H9 (cell line): ENCODE results near the gene TMEM17. TPM values are rescaled to one million over a fixed set of nuclear protein-coding genes. Genes with fewer than 3 reads are reported as not detected.

ENCODE experiments used
- DNase-seq: peaks from one replicate; pipeline ENCODE4 v3.0.0-alpha.2; 2017
- H2AFZ ChIP-seq: one replicate; pipeline ENCODE4 v1.6.1; 2013; ENCODE audit warnings: mild to moderate bottlenecking, low read length, control low read depth, moderate library complexity
- H2AK5ac ChIP-seq: 2 replicates; pipeline ENCODE4 v1.6.1; 2013; ENCODE audit warnings: low read length, control low read depth, mixed read lengths; ENCODE audit not compliant: insufficient read length
- H2BK120ac ChIP-seq: one replicate; pipeline ENCODE4 v1.6.1; 2013; ENCODE audit warnings: low read depth, mild to moderate bottlenecking, low read length, control low read depth, inconsistent platforms; ENCODE audit not compliant: poor library complexity, severe bottlenecking
- H2BK12ac ChIP-seq: 2 replicates; pipeline ENCODE4 v1.6.1; 2013; ENCODE audit warnings: low read length, control low read depth, mixed read lengths, low read depth; ENCODE audit not compliant: insufficient read length
- H2BK15ac ChIP-seq: 2 replicates; pipeline ENCODE4 v1.6.1; 2013; ENCODE audit warnings: low read depth, low read length, control low read depth
- H2BK20ac ChIP-seq: one replicate; pipeline ENCODE4 v1.6.1; 2013; ENCODE audit warnings: low read depth, mild to moderate bottlenecking, low read length, control low read depth, inconsistent platforms; ENCODE audit not compliant: poor library complexity, severe bottlenecking
- H2BK5ac ChIP-seq: 2 replicates; pipeline ENCODE4 v1.6.1; 2013; ENCODE audit warnings: low read length, control low read depth, mixed read lengths; ENCODE audit not compliant: insufficient read length
- H3K14ac ChIP-seq: 2 replicates; pipeline ENCODE4 v1.6.1; 2013; ENCODE audit warnings: low read length, control low read depth; ENCODE audit not compliant: insufficient read depth
- H3K18ac ChIP-seq: 2 replicates; pipeline ENCODE4 v1.6.1; 2013; ENCODE audit warnings: low read depth, mild to moderate bottlenecking, mixed read lengths, low read length, control low read depth; ENCODE audit not compliant: insufficient read length
- H3K23ac ChIP-seq: 2 replicates; pipeline ENCODE4 v1.6.1; 2013; ENCODE audit warnings: low read length, control low read depth, mixed read lengths, low read depth; ENCODE audit not compliant: insufficient read length
- H3K23me2 ChIP-seq: 2 replicates; pipeline ENCODE4 v1.6.1; 2013; ENCODE audit warnings: low read depth, mild to moderate bottlenecking, mixed read lengths, low read length, control low read depth; ENCODE audit not compliant: insufficient read length, poor library complexity, severe bottlenecking
- H3K27ac ChIP-seq: 2 replicates; pipeline ENCODE4 v1.5.1; 2013; ENCODE audit warnings: low read length, control low read depth, mixed read lengths, low read depth; ENCODE audit not compliant: insufficient read length
- H3K27me3 ChIP-seq: 2 replicates; pipeline ENCODE4 v1.6.1; 2013; ENCODE audit warnings: low read length, control low read depth, inconsistent platforms; ENCODE audit not compliant: insufficient read depth
- H3K4ac ChIP-seq: 2 replicates; pipeline ENCODE4 v1.6.1; 2013; ENCODE audit warnings: low read depth, mild to moderate bottlenecking, control low read depth, inconsistent platforms, low read length, moderate library complexity
- H3K4me1 ChIP-seq: 2 replicates; pipeline ENCODE4 v1.6.1; 2013; ENCODE audit warnings: low read length, control low read depth, inconsistent platforms; ENCODE audit not compliant: insufficient read depth
- H3K4me2 ChIP-seq: 2 replicates; pipeline ENCODE4 v1.6.1; 2013; ENCODE audit warnings: low read length, control low read depth, mixed read lengths; ENCODE audit not compliant: insufficient read length, insufficient read depth
- H3K56ac ChIP-seq: 2 replicates; pipeline ENCODE4 v1.6.1; 2013; ENCODE audit warnings: low read depth, mild to moderate bottlenecking, mixed read lengths, low read length, control low read depth; ENCODE audit not compliant: insufficient read length
- H3K79me1 ChIP-seq: 2 replicates; pipeline ENCODE4 v1.6.1; 2013; ENCODE audit warnings: low read depth, mild to moderate bottlenecking, moderate library complexity, low read length, control low read depth, inconsistent platforms; ENCODE audit not compliant: insufficient read depth, poor library complexity, severe bottlenecking
- H3K79me2 ChIP-seq: 2 replicates; pipeline ENCODE4 v1.6.1; 2013; ENCODE audit warnings: low read length, control low read depth, inconsistent platforms; ENCODE audit not compliant: insufficient read depth
- H3K9ac ChIP-seq: 2 replicates; pipeline ENCODE4 v1.6.1; 2013; ENCODE audit warnings: low read length, control low read depth, mixed read lengths; ENCODE audit not compliant: insufficient read length; ENCODE audit errors: extremely low read depth
- H3K9me3 ChIP-seq: one replicate; pipeline ENCODE4 v1.6.1; 2013; ENCODE audit warnings: low read depth, low read length, inconsistent platforms; ENCODE audit not compliant: control insufficient read depth
- H3T11ph ChIP-seq: one replicate; pipeline ENCODE4 v1.6.1; 2013; ENCODE audit warnings: mild to moderate bottlenecking, low read length, control low read depth, inconsistent platforms
- H4K20me1 ChIP-seq: one replicate; pipeline ENCODE4 v1.6.1; 2013; ENCODE audit not compliant: control insufficient read depth, insufficient read length, insufficient read depth
- H4K5ac ChIP-seq: 2 replicates; pipeline ENCODE4 v1.6.1; 2013; ENCODE audit warnings: low read depth, mild to moderate bottlenecking, mixed read lengths, low read length, control low read depth; ENCODE audit not compliant: insufficient read length
- H4K8ac ChIP-seq: replicated peaks from 2 replicates; pipeline ENCODE4 v1.6.1; 2013; ENCODE audit warnings: low read length, control low read depth, mixed read lengths, low read depth; ENCODE audit not compliant: insufficient read length
- H4K91ac ChIP-seq: 2 replicates; pipeline ENCODE4 v1.6.1; 2013; ENCODE audit warnings: low read depth, mild to moderate bottlenecking, moderate library complexity, mixed read lengths, low read length, control low read depth; ENCODE audit not compliant: insufficient read length
- H3K27ac Mint-ChIP-seq, 3 experiments: 2 replicates in 2 of 3; 3 replicates in 1 of 3; pipeline ENCODE4 v1.8.0; 2020 to 2021; ENCODE audit warnings: mixed read lengths in 3 of 3, mild to moderate bottlenecking in 1 of 3, moderate library complexity in 1 of 3
- H3K27me3 Mint-ChIP-seq: 2 replicates; pipeline ENCODE4 v1.8.0; 2021; ENCODE audit warnings: low read depth, mild to moderate bottlenecking, moderate library complexity, mixed read lengths
- H3K36me3 Mint-ChIP-seq, 3 experiments: 2 replicates in 2 of 3; 3 replicates in 1 of 3; pipeline ENCODE4 v1.8.0; 2020 to 2021; ENCODE audit warnings: low read depth in 3 of 3, mixed read lengths in 3 of 3; ENCODE audit not compliant: insufficient read depth in 1 of 3
- H3K4me1 Mint-ChIP-seq, 2 experiments: 2 replicates each; pipeline ENCODE4 v1.8.0; 2020; ENCODE audit warnings: mixed read lengths in 2 of 2
- H3K4me3 Mint-ChIP-seq, 2 experiments: 2 replicates in 1 of 2; 3 replicates in 1 of 2; pipeline ENCODE4 v1.8.0; 2020 to 2021; ENCODE audit warnings: mild to moderate bottlenecking in 2 of 2, mixed read lengths in 2 of 2, moderate library complexity in 1 of 2
- H3K9me3 Mint-ChIP-seq, 2 experiments: 2 replicates in 1 of 2; 3 replicates in 1 of 2; pipeline ENCODE4 v1.8.0; 2020; ENCODE audit warnings: mild to moderate bottlenecking in 2 of 2, mixed read lengths in 2 of 2, moderate library complexity in 1 of 2
- CTCF ChIP-seq: fragments of 200-600 bp; sonication (generic); conservative IDR thresholded peaks from 3 replicates; pipeline ENCODE4 v1.8.0; 2021; ENCODE audit warnings: antibody characterized with exemption, mild to moderate bottlenecking
- WGBS: extraction: QIAGEN DNeasy Blood & Tissue Kit; methylation state at CpG from one replicate; pipeline ENCODE4 v1.1.7; 2013; ENCODE audit warnings: missing lambda C conversion rate, low lambda C conversion rate, mixed read lengths; ENCODE audit not compliant: insufficient read length; ENCODE audit errors: extremely low coverage; 5-methylcytosine and 5-hydroxymethylcytosine counted together
- total RNA-seq: library from RNA; stranded (reverse); gene quantifications from 2 replicates; pipeline ENCODE4 v1.2.1, GENCODE V29; 2021

The TMEM17 gene
- total RNA-seq, 1 experiment from 2014 or later, result 1.3 TPM

GRCh38 chr2:62474176-62474575 lies 31.8 kb downstream of the TMEM17 start:
- H3K27me3 ChIP-seq, result no peaks in the 10 kb centered on the region
- H3K27ac Mint-ChIP-seq, result no peak overlapping the region
- H4K91ac ChIP-seq, result no peak overlapping the region
- no peaks in the 10 kb centered on the region for H3K36me3 Mint-ChIP-seq
- H4K8ac ChIP-seq, result no peak overlapping the region
- H3K4me2 ChIP-seq, result no peak overlapping the region
- H3K4me3 Mint-ChIP-seq, result no peak overlapping the region
- H3K56ac ChIP-seq, result no peak overlapping the region
- no peaks in the 10 kb centered on the region for H3K79me1 ChIP-seq
- H3K9me3 Mint-ChIP-seq, result no peaks in the 10 kb centered on the region
- no peak for TF ChIP-seq CTCF
- no peak overlapping the region for H3K14ac ChIP-seq
- no peak overlapping the region for H2AFZ ChIP-seq
- H4K5ac ChIP-seq, result no peak overlapping the region
- H3K9me3 ChIP-seq, result no peaks in the 10 kb centered on the region
- no peak overlapping the region for H2BK5ac ChIP-seq
- no peak overlapping the region for H3T11ph ChIP-seq
- no peak overlapping the region for H2BK15ac ChIP-seq
- no CpG with 5 or more reads among the region's 4 CpGs for WGBS
- H3K18ac ChIP-seq, result no peak overlapping the region
- no peak overlapping the region for H2BK20ac ChIP-seq
- H3K4me1 ChIP-seq, result peaks cover 7% of the 10 kb centered on the region; the same call in 1 of the 2 replicates
- no peak overlapping the region for H3K4ac ChIP-seq
- H2AK5ac ChIP-seq, result no peak overlapping the region
- H3K27me3 Mint-ChIP-seq, result no peaks in the 10 kb centered on the region; the same call in none of the 2 replicates
- no peak overlapping the region for H3K23ac ChIP-seq
- no peak overlapping the region for H2BK12ac ChIP-seq
- H3K27ac ChIP-seq, result no peak overlapping the region
- H2BK120ac ChIP-seq, result no peak overlapping the region
- no peaks in the 10 kb centered on the region for H3K79me2 ChIP-seq
- H3K4me1 Mint-ChIP-seq, result peaks cover 40 to 43% of the 10 kb centered on the region in 2 experiments
- no peak for DNase-seq
- no peaks in the 10 kb centered on the region for H4K20me1 ChIP-seq
- H3K9ac ChIP-seq, result no peak overlapping the region
- no peaks in the 10 kb centered on the region for H3K23me2 ChIP-seq
